Uterus (tissue), 4 donors: ENCODE results near the gene BZW1. TPM values are rescaled to one million over a fixed set of nuclear protein-coding genes. Genes with fewer than 3 reads are reported as not detected.
A peak's percentile ranks its signal among the peaks of the same experiment; 100 is the strongest.

Experiments
- DNase-seq, 2 donors: peaks; one replicate each; pipeline ENCODE4 v3.0.0-alpha.2; 2019 to 2020
- H3K27ac ChIP-seq, 2 donors: fragments of 200-600 bp; sonication (generic); 1 replicate in 1 of 2; 2 replicates in 1 of 2; pipeline ENCODE4 v1.5.1; 2016 to 2018
- H3K27me3 ChIP-seq, 2 donors: fragments of 200-600 bp; sonication (generic); one replicate each; pipeline ENCODE4 v1.5.1; 2018 to 2019; ENCODE audit warnings: control low read depth in 1 of 2
- H3K36me3 ChIP-seq, 2 donors: fragments of 200-600 bp; sonication (generic); one replicate each; pipeline ENCODE4 v1.5.1; 2019; ENCODE audit warnings: control low read depth in 1 of 2
- H3K4me1 ChIP-seq, 2 donors: fragments of 200-600 bp; sonication (generic); one replicate each; pipeline ENCODE4 v1.5.1; 2018 to 2019; ENCODE audit warnings: control low read depth in 1 of 2
- H3K4me3 ChIP-seq, 2 donors: fragments of 200-600 bp; sonication (generic); 1 replicate in 1 of 2; 2 replicates in 1 of 2; pipeline ENCODE4 v1.5.1; 2018 to 2019; ENCODE audit warnings: mild to moderate bottlenecking in 1 of 2
- H3K9me3 ChIP-seq, 2 donors: fragments of 200-600 bp; sonication (generic); one replicate each; pipeline ENCODE4 v1.5.1; 2019; ENCODE audit warnings: control low read depth in 1 of 2
- POLR2A ChIP-seq, 2 donors: fragments of 450-650 bp; IDR thresholded peaks; one replicate each; pipeline ENCODE4 v1.6.1; 2016; ENCODE audit warnings: antibody characterized with exemption in 2 of 2, mild to moderate bottlenecking in 1 of 2, moderate library complexity in 1 of 2
- intact Hi-C: fragments of 100-400 bp; cut with DNase I; formaldehyde crosslinking; loops from one replicate; pipeline ENCODE4 v1.15.1; 2023; ENCODE audit warnings: low total_unique reads
- total RNA-seq, 4 donors: library from RNA; depleted of rRNA in 3 of 4; stranded (reverse); fragments of >200 nt in 3 of 4; gene quantifications; one replicate each; pipeline versions ENCODE4 v1.1.0 to v1.2.4, GENCODE V29; 2014 to 2023
- TF ChIP-seq, protein P1 (sequence below), 4 experiments: fragments of 200-600 bp in 2 of 4; fragments of 450-650 bp in 2 of 4; sonication (generic) in 2 of 4; IDR thresholded peaks; one replicate each; pipeline ENCODE4 v1.5.1; 2016 to 2019; ENCODE audit warnings: antibody characterized with exemption in 4 of 4, mild to moderate bottlenecking in 2 of 4, moderate library complexity in 1 of 4
- donor health status: DM: yes; HTN: yes; CAD: no.

Gene BZW1
- total RNA-seq, 4 donors from 2014 or later: 39.2 to 322 (median 129) TPM

DNA sequence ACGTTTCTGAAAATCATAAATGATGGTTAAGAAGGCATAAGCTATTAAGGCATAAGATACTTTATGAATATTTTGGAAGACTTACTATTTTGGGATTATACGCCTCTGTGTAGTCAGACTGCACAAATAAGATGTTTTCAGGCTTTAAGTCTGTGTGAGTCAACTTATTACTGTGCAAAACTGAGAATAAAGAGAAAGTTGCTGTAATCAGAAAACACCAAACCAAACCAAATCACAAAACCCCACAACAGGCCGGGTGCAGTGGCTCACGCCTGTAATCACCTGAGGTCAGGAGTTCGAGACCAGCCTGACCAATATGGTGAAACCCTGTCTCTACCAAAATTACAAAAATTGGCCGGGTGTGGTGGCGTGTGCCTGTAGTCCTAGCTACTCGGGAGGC, 45.1 kb downstream of the BZW1 start:
- H3K9me3 ChIP-seq: no peaks in the 10 kb centered on the region
- intact Hi-C loops: no loop called here
- DNase-seq: no peak
- no peaks in the 10 kb centered on the region for H3K36me3 ChIP-seq
- H3K4me1 ChIP-seq: peaks cover 9 to 17% of the 10 kb centered on the region in 2 donors
- no peak overlapping the region for H3K4me3 ChIP-seq
- no peaks in the 10 kb centered on the region for H3K27me3 ChIP-seq
- TF ChIP-seq POLR2A (IDR thresholded peaks at IDR 0.05): no peak
- H3K27ac ChIP-seq: no peak overlapping the region

DNA sequence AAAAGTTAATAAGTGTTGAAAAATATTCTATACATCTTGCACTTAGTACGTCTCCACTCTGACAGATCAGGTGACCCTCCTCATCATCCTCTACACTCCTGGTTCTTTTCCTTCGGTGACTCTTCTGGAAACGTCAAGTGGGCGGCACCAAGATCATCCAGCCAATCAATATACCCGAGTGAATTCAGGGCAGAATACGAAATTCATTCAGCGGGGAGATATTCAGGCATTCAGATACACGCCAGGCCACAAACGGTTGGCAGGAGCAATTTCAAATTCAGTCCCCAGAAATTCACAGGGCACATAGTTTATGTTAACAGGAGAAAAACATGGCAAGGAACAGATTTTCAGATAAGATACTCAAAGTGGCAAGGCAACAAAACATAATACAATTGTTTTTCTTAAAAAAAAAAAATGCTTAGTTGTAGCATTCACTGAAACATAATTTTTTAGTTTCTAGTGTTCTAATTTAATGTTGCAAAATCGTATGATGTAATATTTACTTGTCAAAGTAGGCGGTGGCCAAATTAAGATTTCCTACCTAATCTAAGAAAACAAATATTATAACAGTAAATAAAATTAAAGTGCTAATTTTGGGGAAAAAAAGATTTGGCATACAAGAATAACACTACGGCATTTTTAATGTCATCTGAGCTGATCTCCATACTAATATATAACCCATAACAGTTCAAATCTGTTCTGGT, 48.5 kb downstream of the BZW1 start:
- peak overlapping the region; percentile 100 for H3K27ac ChIP-seq
- TF ChIP-seq POLR2A (IDR thresholded peaks at IDR 0.05): peak in 1 of 2 donors; percentile 37
- TF ChIP-seq, protein P1, sequence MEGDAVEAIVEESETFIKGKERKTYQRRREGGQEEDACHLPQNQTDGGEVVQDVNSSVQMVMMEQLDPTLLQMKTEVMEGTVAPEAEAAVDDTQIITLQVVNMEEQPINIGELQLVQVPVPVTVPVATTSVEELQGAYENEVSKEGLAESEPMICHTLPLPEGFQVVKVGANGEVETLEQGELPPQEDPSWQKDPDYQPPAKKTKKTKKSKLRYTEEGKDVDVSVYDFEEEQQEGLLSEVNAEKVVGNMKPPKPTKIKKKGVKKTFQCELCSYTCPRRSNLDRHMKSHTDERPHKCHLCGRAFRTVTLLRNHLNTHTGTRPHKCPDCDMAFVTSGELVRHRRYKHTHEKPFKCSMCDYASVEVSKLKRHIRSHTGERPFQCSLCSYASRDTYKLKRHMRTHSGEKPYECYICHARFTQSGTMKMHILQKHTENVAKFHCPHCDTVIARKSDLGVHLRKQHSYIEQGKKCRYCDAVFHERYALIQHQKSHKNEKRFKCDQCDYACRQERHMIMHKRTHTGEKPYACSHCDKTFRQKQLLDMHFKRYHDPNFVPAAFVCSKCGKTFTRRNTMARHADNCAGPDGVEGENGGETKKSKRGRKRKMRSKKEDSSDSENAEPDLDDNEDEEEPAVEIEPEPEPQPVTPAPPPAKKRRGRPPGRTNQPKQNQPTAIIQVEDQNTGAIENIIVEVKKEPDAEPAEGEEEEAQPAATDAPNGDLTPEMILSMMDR (IDR thresholded peaks at IDR 0.05): no peak
- no peaks in the 10 kb centered on the region for H3K9me3 ChIP-seq
- H3K4me1 ChIP-seq: peaks cover 9 to 17% of the 10 kb centered on the region in 2 donors
- intact Hi-C loops: no loop called here
- peak overlapping the region; percentile 1 to 97 for H3K4me3 ChIP-seq
- no peaks in the 10 kb centered on the region for H3K36me3 ChIP-seq
- H3K27me3 ChIP-seq: no peaks in the 10 kb centered on the region
- DNase-seq: peak in 1 of 2 donors; percentile 34

DNA sequence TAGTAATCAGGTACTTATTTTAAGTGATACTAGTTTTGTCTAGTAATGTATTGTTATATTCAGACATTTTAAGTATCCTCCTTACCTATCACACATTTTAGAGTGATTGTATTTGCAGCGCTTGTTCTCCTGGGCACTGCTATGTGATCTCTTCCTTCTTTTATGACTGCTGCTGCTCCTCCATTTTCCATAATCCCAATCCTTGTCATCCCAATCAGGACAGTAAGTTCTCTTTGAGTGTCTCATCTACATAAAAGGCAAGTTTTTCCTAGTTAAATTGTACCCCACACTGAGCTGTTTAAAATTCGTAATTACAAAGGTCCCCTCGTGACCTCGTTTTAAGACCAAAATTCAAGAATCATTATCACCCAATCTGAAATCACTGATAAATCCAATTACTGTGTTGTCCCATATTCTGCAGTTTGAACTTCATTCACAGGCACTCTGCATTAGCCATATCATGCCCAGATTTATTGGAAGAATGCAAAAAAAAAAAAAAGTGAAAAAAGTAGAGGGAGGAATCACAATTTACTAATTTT, 50.0 kb downstream of the BZW1 start:
- Histone ChIP-seq H3K4me1 (peaks cover 9 to 17% of the 10 kb centered on the region in 2 donors), H3K4me3 (peak overlapping the region; percentile 97 to 100), H3K27ac (peak overlapping the region; percentile 100), H3K27me3 (no peaks in the 10 kb centered on the region), H3K36me3 (no peaks in the 10 kb centered on the region), H3K9me3 (no peaks in the 10 kb centered on the region)
- intact Hi-C loops: no loop called here
- TF ChIP-seq, protein P1 (IDR thresholded peaks at IDR 0.05): no peak
- TF ChIP-seq POLR2A (IDR thresholded peaks at IDR 0.05): no peak
- no peak for DNase-seq

DNA sequence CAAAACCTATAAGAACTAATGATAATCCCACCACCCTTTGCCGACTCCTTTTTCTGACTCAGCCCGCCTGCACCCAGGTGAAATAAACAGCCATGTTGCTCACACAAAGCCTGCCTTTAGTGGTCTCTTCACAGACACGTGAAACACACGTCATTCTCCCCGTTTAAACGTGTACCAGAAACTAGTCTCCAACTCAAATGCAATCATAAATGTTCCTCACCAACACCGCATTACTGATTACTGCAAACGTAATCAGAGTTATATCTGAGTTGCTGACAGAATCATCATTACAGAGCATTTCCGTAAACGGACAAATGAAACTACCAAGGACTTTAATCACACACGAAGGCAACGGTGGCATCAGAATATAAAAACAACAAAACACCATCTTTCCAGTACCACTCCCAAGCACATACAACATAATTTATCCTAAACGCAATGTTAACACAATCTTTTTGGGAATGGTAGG, 50.9 kb downstream of the BZW1 start:
- peaks cover 9 to 17% of the 10 kb centered on the region in 2 donors for H3K4me1 ChIP-seq
- intact Hi-C loops: no loop called here

DNA sequence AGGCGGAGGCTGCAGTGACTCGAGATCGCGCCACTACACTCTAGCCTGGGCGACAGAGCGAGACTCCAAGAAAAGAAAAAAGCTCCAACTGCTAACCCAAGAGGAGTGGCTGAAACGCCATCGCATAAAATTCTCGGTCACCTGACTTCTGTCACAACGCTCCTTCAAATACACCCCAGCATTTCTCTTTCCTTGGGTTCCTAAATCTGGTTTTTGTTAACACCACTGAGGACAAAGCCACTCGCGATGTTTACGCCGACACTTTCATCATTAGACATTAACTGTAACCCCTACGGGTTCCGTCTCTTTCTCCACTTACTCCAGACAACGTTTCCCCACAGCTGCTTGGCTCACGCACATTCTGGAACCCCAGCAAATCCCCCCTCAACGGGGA, 52.1 kb downstream of the BZW1 start:
- intact Hi-C loops: no loop called here
- DNase-seq: no peak
- peak overlapping the region; percentile 97 to 100 for H3K4me3 ChIP-seq
- H3K4me1 ChIP-seq: peaks cover 3 to 9% of the 10 kb centered on the region in 2 donors
- H3K27me3 ChIP-seq: no peaks in the 10 kb centered on the region
- no peaks in the 10 kb centered on the region for H3K36me3 ChIP-seq
- H3K27ac ChIP-seq: peak overlapping the region; percentile 100
- TF ChIP-seq, protein P1 (IDR thresholded peaks at IDR 0.05): no peak
- no peak for TF ChIP-seq POLR2A (IDR thresholded peaks at IDR 0.05)
- no peaks in the 10 kb centered on the region for H3K9me3 ChIP-seq

More for the DNA sequence above, 50.9 kb downstream of the BZW1 start:
- TF ChIP-seq, protein P1 (IDR thresholded peaks at IDR 0.05): no peak
- TF ChIP-seq POLR2A (IDR thresholded peaks at IDR 0.05): peak; percentile 42 to 83
- no peaks in the 10 kb centered on the region for H3K36me3 ChIP-seq
- no peaks in the 10 kb centered on the region for H3K27me3 ChIP-seq
- H3K4me3 ChIP-seq: peak overlapping the region; percentile 97 to 100
- peak overlapping the region; percentile 100 for H3K27ac ChIP-seq
- H3K9me3 ChIP-seq: no peaks in the 10 kb centered on the region
- DNase-seq: peak in 1 of 2 donors; percentile 35
